Measurements from ENCODE around the gene USP46. TPM values are rescaled to one million over a fixed set of nuclear protein-coding genes. Genes with fewer than 3 reads are reported as not detected.

The USP46 gene
- total RNA-seq, 1 donor from 2014 or later = 51.2 TPM

- no peak for TF ChIP-seq EZH2 (IDR thresholded peaks at IDR 0.05; ENCODE audit: insufficient read depth, low read length)
- TF ChIP-seq CTCF (IDR thresholded peaks at IDR 0.05; ENCODE audit: insufficient read depth, low read depth, low read length) = no peak
- H3K27ac ChIP-seq (ENCODE audit: low read depth, low read length) = no peak overlapping the region
- H3K36me3 Mint-ChIP-seq (ENCODE audit: low read depth, unreplicated experiment) = peaks cover 8% of the 10 kb centered on the region
- H3K9me3 ChIP-seq (ENCODE audit: insufficient read depth, low read depth, low read length) = no peaks in the 10 kb centered on the region
- H4K20me1 ChIP-seq (ENCODE audit: insufficient read depth, low read length) = peaks cover 71% of the 10 kb centered on the region
- peaks cover 2% of the 10 kb centered on the region for H3K4me1 ChIP-seq (ENCODE audit: insufficient read depth, low read length)
- FAIRE-seq = no peak
- H3K4me3 Mint-ChIP-seq (ENCODE audit: unreplicated experiment) = no peak overlapping the region
- no peaks in the 10 kb centered on the region for H3K27me3 Mint-ChIP-seq (ENCODE audit: low read depth, unreplicated experiment)
- peaks cover 5% of the 10 kb centered on the region for H3K4me1 Mint-ChIP-seq (ENCODE audit: low read depth, unreplicated experiment)
- no peak for DNase-seq (ENCODE audit: low read depth)
- peaks cover 83% of the 10 kb centered on the region for H3K79me2 ChIP-seq (ENCODE audit: insufficient read depth, low read length)
- H3K9me3 Mint-ChIP-seq (ENCODE audit: unreplicated experiment) = no peaks in the 10 kb centered on the region
- no peak overlapping the region for H3K4me3 ChIP-seq (ENCODE audit: insufficient read depth, low read depth, low read length)
- no peaks in the 10 kb centered on the region for H3K27me3 ChIP-seq (ENCODE audit: insufficient read depth, low read length)
- no peaks in the 10 kb centered on the region for H3K36me3 ChIP-seq (ENCODE audit: insufficient read depth, low read length)
- H3K9ac ChIP-seq (ENCODE audit: low read length) = no peak overlapping the region
- H3K27ac Mint-ChIP-seq (ENCODE audit: unreplicated experiment) = no peak overlapping the region
- no peak overlapping the region for H3K4me2 ChIP-seq (ENCODE audit: low read length)
- no peak overlapping the region for H2AFZ ChIP-seq (ENCODE audit: low read depth, low read length)
Measured at GRCh38 chr4:52648836-52649235, 10.3 kb downstream of the USP46 start.

- FAIRE-seq (no peak), DNase-seq (ENCODE audit: low read depth) (no peak)
- Histone ChIP-seq H3K36me3 (ENCODE audit: insufficient read depth, low read length) (no peaks in the 10 kb centered on the region), H3K9ac (ENCODE audit: low read length) (no peak overlapping the region), H4K20me1 (ENCODE audit: insufficient read depth, low read length) (peaks cover 77% of the 10 kb centered on the region), H3K9me3 (ENCODE audit: insufficient read depth, low read depth, low read length) (no peaks in the 10 kb centered on the region), H3K79me2 (ENCODE audit: insufficient read depth, low read length) (peaks cover 86% of the 10 kb centered on the region), H3K4me1 (ENCODE audit: insufficient read depth, low read length) (peaks cover 14% of the 10 kb centered on the region), H3K4me2 (ENCODE audit: low read length) (no peak overlapping the region), H3K27ac (ENCODE audit: low read depth, low read length) (no peak overlapping the region), H2AFZ (ENCODE audit: low read depth, low read length) (no peak overlapping the region), H3K4me3 (ENCODE audit: insufficient read depth, low read depth, low read length) (no peak overlapping the region), H3K27me3 (ENCODE audit: insufficient read depth, low read length) (no peaks in the 10 kb centered on the region)
- Mint-ChIP-seq H3K36me3 (ENCODE audit: low read depth, unreplicated experiment) (peaks cover 8% of the 10 kb centered on the region), H3K4me1 (ENCODE audit: low read depth, unreplicated experiment) (peaks cover 24% of the 10 kb centered on the region), H3K4me3 (ENCODE audit: unreplicated experiment) (no peak overlapping the region), H3K9me3 (ENCODE audit: unreplicated experiment) (no peaks in the 10 kb centered on the region), H3K27ac (ENCODE audit: unreplicated experiment) (no peak overlapping the region), H3K27me3 (ENCODE audit: low read depth, unreplicated experiment) (no peaks in the 10 kb centered on the region)
- TF ChIP-seq CTCF (IDR thresholded peaks at IDR 0.05; ENCODE audit: insufficient read depth, low read depth, low read length) = no peak
- TF ChIP-seq EZH2 (IDR thresholded peaks at IDR 0.05; ENCODE audit: insufficient read depth, low read length) = no peak
Measured at GRCh38 chr4:52646741-52647140, 12.4 kb downstream of the USP46 start.

GRCh38 chr4:52646096-52646495 is 13.0 kb downstream of the USP46 start:
- Histone ChIP-seq H2AFZ (ENCODE audit: low read depth, low read length) (no peak overlapping the region), H3K9ac (ENCODE audit: low read length) (no peak overlapping the region), H3K36me3 (ENCODE audit: insufficient read depth, low read length) (no peaks in the 10 kb centered on the region), H3K4me1 (ENCODE audit: insufficient read depth, low read length) (peaks cover 20% of the 10 kb centered on the region), H3K9me3 (ENCODE audit: insufficient read depth, low read depth, low read length) (no peaks in the 10 kb centered on the region), H3K27me3 (ENCODE audit: insufficient read depth, low read length) (no peaks in the 10 kb centered on the region), H3K4me2 (ENCODE audit: low read length) (no peak overlapping the region), H3K27ac (ENCODE audit: low read depth, low read length) (no peak overlapping the region), H4K20me1 (ENCODE audit: insufficient read depth, low read length) (peaks cover 79% of the 10 kb centered on the region), H3K4me3 (ENCODE audit: insufficient read depth, low read depth, low read length) (no peak overlapping the region), H3K79me2 (ENCODE audit: insufficient read depth, low read length) (peaks cover 82% of the 10 kb centered on the region)
- Mint-ChIP-seq H3K9me3 (ENCODE audit: unreplicated experiment) (no peaks in the 10 kb centered on the region), H3K27me3 (ENCODE audit: low read depth, unreplicated experiment) (no peaks in the 10 kb centered on the region), H3K4me3 (ENCODE audit: unreplicated experiment) (no peak overlapping the region), H3K36me3 (ENCODE audit: low read depth, unreplicated experiment) (peaks cover 8% of the 10 kb centered on the region), H3K4me1 (ENCODE audit: low read depth, unreplicated experiment) (peaks cover 31% of the 10 kb centered on the region), H3K27ac (ENCODE audit: unreplicated experiment) (no peak overlapping the region)
- no peak for DNase-seq (ENCODE audit: low read depth)
- FAIRE-seq = no peak
- no peak for TF ChIP-seq CTCF (IDR thresholded peaks at IDR 0.05; ENCODE audit: insufficient read depth, low read depth, low read length)
- TF ChIP-seq EZH2 (IDR thresholded peaks at IDR 0.05; ENCODE audit: insufficient read depth, low read length) = no peak

Data from astrocyte (in vitro differentiated cells and primary cell).